ENCODE data around the gene CALN1. TPM values are rescaled to one million over a fixed set of nuclear protein-coding genes. Genes with fewer than 3 reads are reported as not detected.

The CALN1 gene
- polyA plus RNA-seq, 1 experiment = not detected

GRCh38 chr7:71785216-71785615, 626.9 kb downstream of the CALN1 start:
- DNase-seq (ENCODE audit: low read depth, low spot score) = no peak
- no peaks in the 10 kb centered on the region for H3K27me3 ChIP-seq (ENCODE audit: control insufficient read depth, insufficient read depth, low read length)
- ChIA-PET CTCF (no interaction called here), POLR2A (no interaction called here)
- no peak overlapping the region for H3K4me3 ChIP-seq (ENCODE audit: low read depth, low read length)
- no peak for TF ChIP-seq CTCF (IDR thresholded peaks at IDR 0.05; ENCODE audit: low read depth, low read length)
- H3K9me3 ChIP-seq (ENCODE audit: control insufficient read depth, insufficient read depth, low read length) = peaks cover 65% of the 10 kb centered on the region
- H3K27ac ChIP-seq (ENCODE audit: low read depth, low read length) = no peak overlapping the region

- Histone ChIP-seq H3K27me3 (ENCODE audit: control insufficient read depth, insufficient read depth, low read length) (no peaks in the 10 kb centered on the region), H3K4me3 (ENCODE audit: low read depth, low read length) (no peak overlapping the region), H3K27ac (ENCODE audit: low read depth, low read length) (no peak overlapping the region), H3K9me3 (ENCODE audit: control insufficient read depth, insufficient read depth, low read length) (peaks cover 65% of the 10 kb centered on the region)
- DNase-seq (ENCODE audit: low read depth, low spot score) = no peak
- POLR2A ChIA-PET = no interaction called here
- CTCF ChIA-PET = no interaction called here
- no peak for TF ChIP-seq CTCF (IDR thresholded peaks at IDR 0.05; ENCODE audit: low read depth, low read length)
These were observed 627.4 kb downstream of the CALN1 start for GRCh38 chr7:71784781-71785180.

- Histone ChIP-seq H3K4me3 (ENCODE audit: low read depth, low read length) (no peak overlapping the region), H3K27me3 (ENCODE audit: control insufficient read depth, insufficient read depth, low read length) (no peaks in the 10 kb centered on the region), H3K27ac (ENCODE audit: low read depth, low read length) (no peak overlapping the region), H3K9me3 (ENCODE audit: control insufficient read depth, insufficient read depth, low read length) (peaks cover 61% of the 10 kb centered on the region)
- POLR2A ChIA-PET = no interaction called here
- DNase-seq (ENCODE audit: low read depth, low spot score) = no peak
- TF ChIP-seq CTCF (IDR thresholded peaks at IDR 0.05; ENCODE audit: low read depth, low read length) = no peak
- CTCF ChIA-PET = no interaction called here
These were observed 628.0 kb downstream of the CALN1 start for GRCh38 chr7:71784180-71784579.

- Histone ChIP-seq H3K27me3 (ENCODE audit: control insufficient read depth, insufficient read depth, low read length) (no peaks in the 10 kb centered on the region), H3K27ac (ENCODE audit: low read depth, low read length) (no peak overlapping the region), H3K9me3 (ENCODE audit: control insufficient read depth, insufficient read depth, low read length) (peaks cover 57% of the 10 kb centered on the region), H3K4me3 (ENCODE audit: low read depth, low read length) (no peak overlapping the region)
- ChIA-PET POLR2A (no interaction called here), CTCF (no interaction called here)
- no peak for TF ChIP-seq CTCF (IDR thresholded peaks at IDR 0.05; ENCODE audit: low read depth, low read length)
- DNase-seq (ENCODE audit: low read depth, low spot score) = no peak
These were observed 628.4 kb downstream of the CALN1 start for GRCh38 chr7:71783779-71784178.

- peaks cover 61% of the 10 kb centered on the region for H3K9me3 ChIP-seq (ENCODE audit: control insufficient read depth, insufficient read depth, low read length)
- no peak for DNase-seq (ENCODE audit: low read depth, low spot score)
- no peak overlapping the region for H3K27ac ChIP-seq (ENCODE audit: low read depth, low read length)
- TF ChIP-seq CTCF (IDR thresholded peaks at IDR 0.05; ENCODE audit: low read depth, low read length) = no peak
- ChIA-PET POLR2A (no interaction called here), CTCF (no interaction called here)
- H3K4me3 ChIP-seq (ENCODE audit: low read depth, low read length) = no peak overlapping the region
- no peaks in the 10 kb centered on the region for H3K27me3 ChIP-seq (ENCODE audit: control insufficient read depth, insufficient read depth, low read length)
These were observed 630.1 kb downstream of the CALN1 start for GRCh38 chr7:71782051-71782450.

Data from AG04450 (cell line).